ENCODE results near the gene GPNMB.

GPNMB gene

DNA sequence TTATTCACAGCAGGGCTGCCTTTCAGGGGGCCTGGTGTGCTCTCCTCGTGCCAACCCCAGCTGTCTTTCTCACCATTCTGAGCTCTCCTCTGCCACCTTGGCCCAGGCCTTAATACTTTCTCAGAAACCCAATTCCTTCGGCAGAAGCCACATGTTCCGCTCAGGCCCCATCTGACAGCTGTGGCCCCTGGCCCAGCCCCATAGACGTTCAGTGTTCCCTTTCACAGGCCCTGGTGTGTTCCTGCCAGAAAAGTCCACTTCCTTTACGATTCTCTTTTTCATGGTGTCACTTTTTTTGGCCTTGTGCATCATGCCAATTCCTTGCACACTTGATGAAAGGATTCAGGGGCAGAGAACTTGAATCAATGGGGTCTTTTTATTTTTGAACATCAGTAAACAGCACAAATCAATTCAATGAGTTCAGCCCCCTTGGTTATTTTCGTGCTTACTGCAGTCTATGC lies 15.9 kb upstream of the GPNMB start:
- DNase-seq (ENCODE audit: low read depth) = no peak

DNA sequence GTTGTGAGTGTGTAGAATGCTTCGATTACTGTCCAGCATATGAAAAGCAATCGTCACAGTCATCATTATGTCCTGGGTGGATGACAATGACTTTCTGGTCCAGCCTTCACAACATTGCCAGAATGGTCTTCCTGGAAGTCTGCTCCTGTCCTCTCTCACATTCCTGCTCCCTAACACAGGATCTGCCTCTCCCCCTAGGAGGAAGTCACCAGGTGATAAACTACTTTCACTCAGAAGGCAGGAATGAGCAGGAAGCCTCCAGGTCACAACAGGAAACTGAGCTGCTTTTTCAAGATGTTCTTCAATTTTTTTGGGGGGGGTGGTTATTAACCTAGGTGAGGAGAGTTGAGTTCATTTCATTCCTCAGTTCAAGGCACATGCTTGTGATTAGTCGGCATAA lies 13.6 kb upstream of the GPNMB start:
- DNase-seq (ENCODE audit: low read depth) = no peak

DNA sequence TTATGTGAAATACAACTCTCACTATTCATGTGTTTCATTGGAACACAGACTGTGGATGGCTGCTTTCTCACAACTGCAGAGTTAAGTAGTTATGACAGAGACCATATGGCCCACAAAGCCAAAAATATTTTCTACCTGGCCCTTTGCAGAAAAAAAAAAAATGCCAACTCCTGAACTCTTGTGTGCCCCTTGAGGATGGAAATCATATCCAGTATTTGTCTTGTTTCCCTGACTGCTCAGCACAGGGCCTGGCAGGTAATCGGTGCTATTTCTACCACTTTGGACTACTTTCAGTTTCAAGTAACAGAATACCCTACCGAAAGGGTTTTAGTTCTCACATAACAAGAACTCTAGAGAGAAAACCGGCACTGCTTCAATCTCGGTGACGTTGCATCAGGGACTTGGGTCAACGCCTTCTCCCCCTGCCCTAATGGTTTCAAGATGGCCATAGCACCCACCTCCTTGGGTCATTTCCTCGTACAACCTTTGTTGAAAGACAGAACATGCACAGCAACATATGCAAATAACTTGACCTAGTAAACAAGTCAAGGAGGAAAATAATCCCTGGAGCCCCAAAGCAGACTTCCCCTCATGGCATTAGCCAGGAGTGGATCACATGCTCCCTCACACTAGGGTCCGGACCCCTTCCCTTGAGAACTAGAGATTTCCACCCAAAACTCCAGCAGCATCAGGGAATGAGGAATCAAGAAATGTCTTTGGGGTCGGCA lies 11.8 kb upstream of the GPNMB start:
- DNase-seq (ENCODE audit: low read depth) = no peak

DNA sequence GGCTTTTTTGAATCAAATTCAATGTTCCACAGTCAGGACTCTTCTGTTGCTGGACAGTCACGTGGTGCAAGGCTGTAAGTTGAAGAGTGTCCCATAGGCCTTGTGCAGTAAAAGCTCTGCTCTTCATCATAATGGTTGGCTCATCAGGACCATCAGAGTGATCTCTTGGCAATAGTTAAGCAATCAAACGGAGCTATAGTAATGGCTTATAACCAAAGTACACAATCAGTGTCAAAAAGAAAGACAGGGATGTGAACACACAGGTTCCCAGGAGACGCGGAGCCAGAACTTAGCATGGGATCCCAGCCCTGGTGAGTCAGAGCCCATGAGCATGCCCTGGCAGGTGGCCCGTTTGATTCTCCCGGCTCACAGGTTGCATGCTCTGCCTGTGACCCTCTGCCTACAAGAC lies 10.8 kb upstream of the GPNMB start:
- no peak for DNase-seq (ENCODE audit: low read depth)

DNA sequence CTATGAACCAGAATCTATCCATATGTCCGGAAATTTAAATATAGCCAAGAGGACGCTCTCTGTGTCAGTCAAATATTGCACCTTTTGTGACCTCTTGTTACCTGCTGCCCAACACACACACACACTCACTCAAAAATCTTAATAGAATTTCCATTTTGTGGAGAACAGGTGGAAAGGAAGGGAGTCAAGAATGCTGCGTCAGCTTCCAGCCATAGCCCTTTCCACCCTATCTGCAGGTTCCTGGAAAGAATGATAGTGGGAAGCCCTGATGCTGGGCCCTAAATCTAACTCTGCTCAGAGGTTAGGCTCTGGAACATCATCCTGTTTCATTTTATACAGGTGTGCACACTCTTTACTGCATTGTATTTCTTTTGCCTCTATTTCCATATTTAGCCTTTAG lies 9.6 kb upstream of the GPNMB start:
- DNase-seq (ENCODE audit: low read depth) = no peak

DNA sequence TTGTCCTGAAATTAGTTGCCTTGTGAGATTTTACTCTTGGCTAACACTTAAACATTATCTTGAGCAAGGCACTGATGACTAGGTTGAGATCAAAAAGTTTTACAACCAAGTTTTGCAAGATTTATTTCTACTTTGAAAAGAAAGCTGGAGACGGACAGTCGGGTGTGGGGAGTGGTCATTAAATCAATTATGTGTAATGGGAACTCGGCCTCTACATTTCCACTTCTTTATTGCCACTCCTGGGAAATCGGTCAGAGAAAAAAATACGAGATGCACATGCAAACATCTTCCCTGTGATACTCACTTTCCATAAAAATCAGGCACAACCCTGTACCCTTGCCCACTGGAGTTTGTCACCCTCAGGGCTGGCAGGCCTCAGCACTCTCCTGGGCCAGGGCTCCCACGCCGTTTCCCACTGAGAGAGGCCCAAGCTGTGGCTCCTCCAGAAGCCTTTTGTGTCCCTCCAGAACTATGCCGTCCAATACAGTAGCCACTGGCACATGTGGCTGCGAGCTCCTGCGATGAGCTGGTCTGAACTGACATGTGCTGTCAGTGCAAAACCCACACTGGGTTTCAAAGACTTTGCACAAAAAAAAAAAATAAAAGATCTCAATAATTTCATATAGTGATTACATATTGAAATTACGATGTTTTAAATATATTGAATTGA lies 7.5 kb upstream of the GPNMB start:
- DNase-seq (ENCODE audit: low read depth) = no peak

DNA sequence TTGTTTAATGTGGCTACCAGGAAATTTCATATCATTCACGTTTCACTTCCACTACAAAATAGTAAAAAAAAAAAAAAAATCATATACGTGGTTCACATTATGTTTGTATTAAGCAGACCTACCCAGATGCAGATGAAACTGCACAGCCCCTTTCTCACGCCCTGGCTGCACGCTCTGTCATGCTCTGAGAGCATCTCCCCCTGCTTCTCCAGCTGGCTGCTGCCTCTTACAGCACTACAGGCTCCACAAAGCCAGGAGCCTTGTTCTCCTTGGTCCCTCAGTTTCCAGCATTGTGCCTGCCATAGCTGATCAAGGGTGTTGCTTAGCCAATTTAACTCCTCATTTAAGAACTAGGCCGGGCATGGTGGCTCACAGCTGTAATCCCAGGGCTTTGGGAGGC lies 6.9 kb upstream of the GPNMB start:
- DNase-seq (ENCODE audit: low read depth) = no peak

DNA sequence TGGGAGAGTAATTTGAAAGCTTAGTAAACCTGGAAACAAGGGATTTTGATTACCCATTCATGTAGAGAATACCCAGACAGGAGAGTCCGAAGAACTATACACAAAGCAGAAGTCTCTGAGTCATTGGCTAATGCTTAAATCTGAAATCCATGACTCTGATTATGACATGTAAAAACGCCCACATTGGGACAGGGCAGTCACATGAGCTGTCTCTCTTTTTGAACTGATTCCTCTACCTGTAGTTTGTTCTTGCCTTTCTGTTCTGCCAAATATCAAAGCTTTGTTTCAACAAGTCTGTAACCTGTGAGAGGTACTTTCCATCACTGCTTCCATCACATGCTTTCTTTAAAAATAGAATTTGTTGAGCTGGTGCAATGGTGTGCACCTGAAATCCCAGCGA lies 4.3 kb upstream of the GPNMB start:
- no peak for DNase-seq (ENCODE audit: low read depth)

DNA sequence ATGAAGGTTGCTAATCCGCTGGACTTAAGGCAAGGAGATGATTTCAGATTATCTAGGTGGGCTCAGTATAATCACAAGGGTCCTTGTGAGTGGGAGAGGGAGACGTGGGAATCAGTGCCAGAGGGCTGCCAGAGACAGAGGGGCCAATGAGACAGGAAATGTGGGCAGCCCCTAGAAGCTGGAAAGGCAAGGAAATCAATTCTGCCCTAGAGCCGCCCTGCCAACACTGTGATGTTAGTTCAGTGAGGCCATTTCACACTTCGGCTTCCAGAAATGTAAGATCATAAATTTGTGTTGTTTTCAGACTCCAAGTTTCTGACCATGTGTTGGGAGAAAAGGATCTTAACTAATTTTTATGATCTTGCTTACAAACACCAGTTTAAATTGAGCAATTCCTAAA lies 3.6 kb upstream of the GPNMB start:
- DNase-seq (ENCODE audit: low read depth) = no peak

DNA sequence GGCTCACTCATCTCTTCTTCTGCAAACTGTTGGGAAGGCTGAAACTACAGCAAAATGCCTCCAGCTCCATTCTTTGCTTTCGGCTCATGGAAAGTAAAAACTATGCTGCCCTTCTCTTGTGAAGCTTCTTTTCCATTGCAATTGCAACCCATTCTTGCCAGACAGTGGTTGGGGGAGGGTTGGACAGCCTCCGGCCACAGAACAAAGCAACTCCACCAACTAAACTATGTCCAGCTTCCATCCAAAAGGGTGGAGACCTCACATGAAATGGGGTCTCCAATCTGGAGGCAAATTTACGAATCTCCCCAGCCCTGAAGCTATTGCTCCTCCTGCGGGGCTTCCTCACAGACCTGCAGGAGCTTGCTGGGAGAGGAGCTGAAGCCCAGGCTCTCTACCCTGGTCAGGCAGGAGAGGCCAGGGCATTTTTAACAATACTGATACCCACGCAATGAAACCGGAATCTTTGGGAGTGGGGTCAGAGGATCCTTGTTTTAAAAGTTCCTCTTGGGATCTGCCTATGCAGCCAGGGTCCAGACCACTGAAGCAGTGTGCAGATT lies 549 bp downstream of the GPNMB start:
- no peak for DNase-seq (ENCODE audit: low read depth)

DNA sequence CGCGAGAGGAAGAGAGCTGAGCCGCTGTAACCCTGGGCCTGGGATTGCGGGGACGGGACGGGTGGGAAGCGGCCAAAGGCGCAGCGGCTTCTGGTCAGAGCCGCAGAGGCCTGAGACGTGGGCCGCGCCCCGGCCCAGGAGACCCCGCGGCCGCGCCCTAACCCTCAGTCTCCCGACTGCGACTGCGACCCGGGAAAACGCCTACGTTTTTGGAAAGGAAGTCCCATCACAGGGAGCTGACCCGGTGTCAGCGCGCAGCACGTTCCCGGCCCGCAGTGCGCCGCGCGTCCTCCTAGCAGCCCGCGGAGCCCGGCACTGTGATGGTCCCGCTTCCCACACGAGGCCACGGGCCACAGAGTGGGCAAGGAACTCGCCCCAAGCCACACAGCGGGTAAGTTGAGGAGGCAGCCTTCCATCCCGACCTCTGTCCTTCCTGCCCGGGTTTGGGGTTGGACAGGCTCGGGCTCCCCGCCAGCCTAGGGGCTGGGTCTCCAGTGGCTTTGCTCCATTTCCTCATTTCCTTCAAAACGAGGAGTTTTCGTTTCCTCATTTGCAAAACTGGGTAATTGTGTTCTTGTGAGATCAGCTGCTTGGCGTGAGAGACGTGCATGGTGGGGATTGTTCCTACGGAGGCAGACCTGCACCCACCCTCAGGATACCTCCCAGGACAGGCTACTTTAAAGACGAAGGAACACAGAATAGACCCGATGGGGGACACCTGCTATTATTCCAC lies 1.2 kb downstream of the GPNMB start:
- no peak for DNase-seq (ENCODE audit: low read depth)

DNA sequence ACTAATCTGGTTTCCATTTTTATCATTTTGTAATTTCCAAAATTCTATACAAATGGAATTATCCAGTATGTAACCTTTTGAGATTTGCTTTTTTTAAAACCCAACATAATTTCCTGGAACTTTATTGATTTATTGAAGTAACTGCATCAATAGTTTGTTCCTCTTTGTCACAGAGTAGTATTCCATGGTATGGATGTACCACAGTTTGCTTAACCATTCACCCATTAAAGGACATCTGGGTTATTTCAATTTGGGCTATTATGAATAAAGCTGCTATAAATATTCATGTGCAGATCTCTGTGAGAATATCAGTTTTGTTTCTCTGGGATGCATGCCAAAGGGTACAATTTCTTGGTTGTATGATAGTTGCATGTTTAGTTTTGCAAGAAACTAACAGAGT lies 2.9 kb downstream of the GPNMB start:
- DNase-seq (ENCODE audit: low read depth) = no peak

DNA sequence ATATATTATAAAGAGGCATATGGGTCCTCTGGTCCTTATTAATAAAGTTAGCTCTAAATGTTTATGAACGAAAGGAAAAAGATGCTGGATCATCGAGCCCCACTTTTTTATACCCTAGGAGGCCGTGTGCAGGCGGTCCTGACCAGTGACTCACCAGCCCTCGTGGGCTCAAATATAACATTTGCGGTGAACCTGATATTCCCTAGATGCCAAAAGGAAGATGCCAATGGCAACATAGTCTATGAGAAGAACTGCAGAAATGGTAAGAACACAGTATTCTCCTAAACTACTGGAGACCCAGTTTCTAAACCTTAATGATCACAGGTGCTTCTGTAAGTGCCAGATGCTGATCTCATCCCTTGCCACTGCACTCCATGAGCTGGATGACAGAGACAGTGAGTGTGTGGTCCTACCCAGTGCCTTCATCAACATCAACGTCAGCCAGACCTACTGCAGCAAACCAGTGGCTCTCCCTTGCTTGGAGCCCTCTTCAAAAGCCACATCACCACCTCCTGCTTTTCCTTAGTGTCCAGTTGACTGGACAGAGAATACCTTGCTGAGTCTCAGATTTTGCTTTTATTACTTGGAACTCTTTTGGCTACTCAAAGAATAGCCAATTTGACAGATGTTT lies 7.6 kb downstream of the GPNMB start:
- DNase-seq (ENCODE audit: low read depth) = no peak

DNA sequence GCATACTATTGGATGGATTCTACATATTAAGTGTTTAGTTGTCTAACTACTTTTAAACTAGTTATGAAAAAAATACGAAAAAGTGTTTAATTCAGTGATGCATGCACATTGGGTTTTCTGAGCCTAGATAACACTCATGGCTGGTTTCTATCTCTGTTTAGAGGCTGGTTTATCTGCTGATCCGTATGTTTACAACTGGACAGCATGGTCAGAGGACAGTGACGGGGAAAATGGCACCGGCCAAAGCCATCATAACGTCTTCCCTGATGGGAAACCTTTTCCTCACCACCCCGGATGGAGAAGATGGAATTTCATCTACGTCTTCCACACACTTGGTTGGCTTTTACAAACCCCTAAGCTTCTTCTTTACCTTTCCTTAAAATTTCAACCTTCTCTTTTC lies 10.2 kb downstream of the GPNMB start:
- DNase-seq (ENCODE audit: low read depth) = no peak

DNA sequence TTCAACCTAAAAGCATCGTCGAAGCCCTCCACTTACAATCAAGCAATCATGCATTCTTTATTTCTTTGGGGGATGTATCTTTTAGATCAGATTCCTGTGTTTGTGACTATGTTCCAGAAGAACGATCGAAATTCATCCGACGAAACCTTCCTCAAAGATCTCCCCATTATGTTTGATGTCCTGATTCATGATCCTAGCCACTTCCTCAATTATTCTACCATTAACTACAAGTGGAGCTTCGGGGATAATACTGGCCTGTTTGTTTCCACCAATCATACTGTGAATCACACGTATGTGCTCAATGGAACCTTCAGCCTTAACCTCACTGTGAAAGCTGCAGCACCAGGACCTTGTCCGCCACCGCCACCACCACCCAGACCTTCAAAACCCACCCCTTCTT lies 13.8 kb downstream of the GPNMB start:
- DNase-seq (ENCODE audit: low read depth) = no peak

DNA sequence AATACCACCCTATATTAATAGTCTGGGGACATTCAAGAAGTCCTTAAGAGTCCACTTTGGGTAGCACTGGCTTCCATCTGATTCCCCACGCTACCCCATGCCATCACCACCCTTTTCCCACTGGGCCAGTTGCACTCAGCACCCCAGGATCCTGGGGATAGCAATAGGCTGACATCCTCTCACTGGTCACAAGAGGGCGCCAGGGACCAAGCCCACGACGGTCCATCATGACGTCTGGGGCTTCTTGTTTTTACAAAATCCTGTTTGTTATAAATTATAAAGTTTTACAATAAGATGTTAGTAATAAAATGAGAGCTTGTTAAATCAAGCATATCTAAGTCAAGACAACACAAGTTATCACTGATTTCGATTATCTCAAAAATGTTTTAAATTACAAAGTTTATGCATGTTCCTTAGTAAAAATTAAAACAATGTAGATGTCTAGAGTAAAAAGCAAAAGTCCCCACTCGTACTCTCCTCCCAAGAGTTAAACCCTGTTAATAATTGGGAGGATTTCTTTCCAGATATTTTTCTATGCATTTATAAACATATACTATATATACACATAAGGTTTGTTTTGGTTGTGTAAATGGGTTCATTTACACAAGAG lies 15.4 kb downstream of the GPNMB start:
- DNase-seq (ENCODE audit: low read depth) = peak; percentile 17

DNA sequence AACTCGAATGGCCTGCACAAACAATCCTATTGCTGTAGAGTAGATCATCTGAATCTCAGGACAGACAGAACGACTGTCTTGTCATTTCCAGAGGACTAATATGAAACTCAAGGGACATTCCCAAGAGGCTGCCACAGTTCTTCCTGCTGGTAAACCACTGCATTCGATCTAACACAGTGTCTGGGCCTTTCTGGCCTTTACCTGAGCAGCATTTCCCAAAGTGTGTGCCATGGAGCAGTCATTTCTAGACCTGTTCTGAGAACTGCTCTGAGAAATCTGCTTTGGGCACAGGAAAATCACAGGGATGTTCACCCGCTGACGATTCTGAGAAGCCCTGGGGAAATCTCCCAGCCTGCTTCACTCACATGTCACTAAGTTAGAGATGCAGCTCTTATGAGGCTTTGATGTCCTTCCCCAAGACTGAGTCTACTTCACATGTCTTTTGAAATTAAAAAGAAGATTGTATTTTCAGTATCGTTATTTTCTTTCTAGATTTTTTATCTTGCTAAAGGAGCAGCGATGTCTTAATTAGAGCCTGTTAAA lies 18.4 kb downstream of the GPNMB start:
- no peak for DNase-seq (ENCODE audit: low read depth)

DNA sequence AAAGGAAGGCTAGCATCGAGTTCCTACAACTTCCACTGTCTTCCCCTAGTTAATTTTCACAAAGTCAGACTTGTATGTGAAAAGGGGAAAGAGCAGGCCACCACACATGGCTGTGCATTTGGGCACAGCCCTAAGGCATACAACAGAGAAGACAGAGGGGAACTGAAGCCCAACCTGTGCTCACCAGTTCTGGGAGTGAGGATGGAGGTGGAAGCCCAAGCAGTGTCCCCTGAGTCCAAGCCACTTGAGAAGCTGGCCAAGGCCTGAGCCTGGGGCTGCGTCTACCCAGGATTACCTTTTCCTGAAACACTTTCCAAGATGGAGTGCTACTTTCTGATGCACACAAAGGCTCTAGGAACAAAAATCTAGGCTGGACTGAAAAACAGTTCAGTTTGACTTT lies 20.3 kb downstream of the GPNMB start:
- no peak for DNase-seq (ENCODE audit: low read depth)

DNA sequence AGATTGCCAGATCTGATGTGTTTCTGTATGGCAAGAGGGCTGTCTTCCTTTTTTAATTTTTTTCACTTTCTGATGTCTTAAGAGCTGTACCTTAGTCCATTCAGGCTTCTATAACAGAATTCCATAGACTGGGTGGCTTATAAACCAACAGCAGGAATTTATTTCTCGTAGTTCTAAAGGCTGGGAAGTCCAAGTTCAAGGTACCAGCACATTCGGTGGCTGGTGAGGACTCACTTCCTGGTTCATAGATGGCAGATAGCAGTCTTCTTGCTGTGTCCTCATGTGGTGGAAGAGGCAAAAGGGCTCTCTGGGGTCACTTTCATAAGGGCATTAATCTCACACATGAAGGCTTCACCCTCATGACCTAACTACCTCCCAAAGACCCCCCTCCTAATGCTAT lies 20.8 kb downstream of the GPNMB start:
- no peak for DNase-seq (ENCODE audit: low read depth)

DNA sequence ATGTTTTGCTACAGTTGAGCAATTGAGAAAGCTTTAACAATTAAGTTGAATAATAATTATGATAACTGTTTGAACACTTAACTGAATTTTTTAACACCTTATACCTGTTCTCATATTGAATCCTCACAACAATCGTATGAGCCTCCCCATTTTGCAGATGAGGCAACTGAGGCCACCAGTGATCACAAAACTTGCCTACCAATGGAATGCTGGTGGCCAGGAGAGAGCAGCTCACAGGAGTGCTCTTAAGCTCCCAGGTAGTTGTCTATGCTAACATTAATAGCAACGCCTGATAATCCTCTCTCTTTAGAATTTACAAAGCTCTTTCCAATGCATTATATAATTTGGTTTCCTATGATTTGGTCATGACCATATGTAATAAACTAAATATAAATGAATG lies 21.6 kb downstream of the GPNMB start:
- DNase-seq (ENCODE audit: low read depth) = no peak

DNA sequence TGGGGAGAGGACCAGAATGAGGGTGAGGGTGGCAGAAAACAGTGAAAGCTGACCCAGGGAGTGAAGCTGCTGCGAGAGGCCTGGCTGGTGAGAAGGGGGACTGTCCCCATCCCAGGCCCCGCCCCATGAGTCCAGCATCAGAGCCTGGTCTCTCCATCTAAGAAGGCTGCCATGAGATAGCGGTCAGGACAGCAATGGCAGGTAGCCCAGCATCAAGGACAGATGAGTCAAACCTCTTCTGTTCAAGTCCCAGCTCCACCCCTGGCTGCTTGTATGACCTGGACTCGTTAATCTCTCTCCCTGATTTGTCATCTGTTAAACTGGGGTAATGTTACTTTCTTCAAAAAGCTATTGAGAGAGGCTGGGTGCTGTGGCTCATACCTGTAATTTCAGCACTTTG lies 22.2 kb downstream of the GPNMB start:
- no peak for DNase-seq (ENCODE audit: low read depth)

DNA sequence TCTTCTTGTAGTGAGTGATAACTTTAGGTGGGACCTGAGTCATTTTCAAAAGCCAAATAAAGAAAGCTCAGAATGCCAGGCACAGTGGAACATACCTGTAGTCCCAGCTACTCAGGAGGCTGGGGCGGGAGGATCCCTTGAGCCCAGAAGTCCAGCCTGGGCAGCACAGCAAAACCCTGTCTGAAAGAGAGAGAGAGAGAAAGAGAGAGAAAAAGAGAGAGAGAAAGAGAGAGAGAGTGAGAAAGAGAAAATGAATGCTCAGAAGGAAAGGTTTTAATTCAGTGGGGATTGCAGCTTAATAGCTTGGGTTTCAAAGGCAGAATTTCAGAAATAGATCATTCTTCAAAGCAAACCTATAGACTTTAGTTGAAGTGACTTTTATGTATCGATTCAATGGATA lies 25.7 kb downstream of the GPNMB start:
- no peak for DNase-seq (ENCODE audit: low read depth)

All from stimulated activated CD8-positive, alpha-beta memory T cell treated with anti-CD3 and anti-CD28 coated beads, Interleukin-7, amount 100 ng/mL, for 24 hours (primary cell).